ENCODE results near the gene ATP2B1. TPM values are rescaled to one million over a fixed set of nuclear protein-coding genes. Genes with fewer than 3 reads are reported as not detected.

The ATP2B1 gene
- total and polyA plus RNA-seq, 2 donors (not counting 3 experiments of a cell fraction or from before 2014, with no cell fraction given): 6.4 to 28.0 TPM

DNA sequence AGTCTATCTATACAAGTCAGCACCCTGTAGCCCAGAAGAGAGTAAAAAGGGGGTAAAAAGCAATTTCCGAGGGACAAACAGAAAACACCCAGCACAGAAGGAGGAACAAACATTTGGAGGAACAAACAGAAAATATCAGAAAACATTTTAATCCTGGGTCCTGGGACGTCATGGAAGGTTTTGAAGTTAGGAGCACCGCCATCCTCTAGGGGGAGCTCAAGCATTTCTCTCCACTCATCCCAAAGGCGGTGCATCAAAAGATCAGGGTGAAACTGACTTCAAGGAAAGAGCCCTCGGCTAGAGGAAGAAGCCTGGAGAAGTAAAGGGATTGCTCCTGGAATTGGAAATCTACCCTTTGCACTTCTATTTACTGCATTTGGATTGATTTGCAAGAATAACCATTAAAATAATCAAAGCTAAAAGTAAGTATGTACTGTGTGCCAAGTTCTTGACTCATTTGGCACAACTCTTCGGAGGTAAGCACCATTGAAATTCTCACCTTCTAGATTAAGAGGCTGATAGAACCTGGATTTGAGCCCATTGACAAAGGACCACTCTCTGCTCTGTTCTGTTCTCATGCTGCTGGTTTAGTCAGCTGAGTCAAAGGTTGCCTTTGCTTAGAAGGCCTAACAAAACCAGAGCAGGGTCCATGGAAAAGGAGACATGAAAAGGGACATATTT is 165.6 kb downstream of the ATP2B1 start:
- TF ChIP-seq, protein P1, sequence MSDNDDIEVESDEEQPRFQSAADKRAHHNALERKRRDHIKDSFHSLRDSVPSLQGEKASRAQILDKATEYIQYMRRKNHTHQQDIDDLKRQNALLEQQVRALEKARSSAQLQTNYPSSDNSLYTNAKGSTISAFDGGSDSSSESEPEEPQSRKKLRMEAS (IDR thresholded peaks at IDR 0.05; ENCODE audit: insufficient read depth, insufficient read length): no peak
- TF ChIP-seq, protein P2, sequence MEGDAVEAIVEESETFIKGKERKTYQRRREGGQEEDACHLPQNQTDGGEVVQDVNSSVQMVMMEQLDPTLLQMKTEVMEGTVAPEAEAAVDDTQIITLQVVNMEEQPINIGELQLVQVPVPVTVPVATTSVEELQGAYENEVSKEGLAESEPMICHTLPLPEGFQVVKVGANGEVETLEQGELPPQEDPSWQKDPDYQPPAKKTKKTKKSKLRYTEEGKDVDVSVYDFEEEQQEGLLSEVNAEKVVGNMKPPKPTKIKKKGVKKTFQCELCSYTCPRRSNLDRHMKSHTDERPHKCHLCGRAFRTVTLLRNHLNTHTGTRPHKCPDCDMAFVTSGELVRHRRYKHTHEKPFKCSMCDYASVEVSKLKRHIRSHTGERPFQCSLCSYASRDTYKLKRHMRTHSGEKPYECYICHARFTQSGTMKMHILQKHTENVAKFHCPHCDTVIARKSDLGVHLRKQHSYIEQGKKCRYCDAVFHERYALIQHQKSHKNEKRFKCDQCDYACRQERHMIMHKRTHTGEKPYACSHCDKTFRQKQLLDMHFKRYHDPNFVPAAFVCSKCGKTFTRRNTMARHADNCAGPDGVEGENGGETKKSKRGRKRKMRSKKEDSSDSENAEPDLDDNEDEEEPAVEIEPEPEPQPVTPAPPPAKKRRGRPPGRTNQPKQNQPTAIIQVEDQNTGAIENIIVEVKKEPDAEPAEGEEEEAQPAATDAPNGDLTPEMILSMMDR (IDR thresholded peaks at IDR 0.05; ENCODE audit: extremely low read depth in 1 of 2, insufficient read depth in 1 of 2, low read depth in 1 of 2, low read length in 2 of 2): peak; percentile 80 to 82
- ChIA-PET POLR2A (no interaction called here), CTCF (interaction anchor here (0.6 to 3.2 kb wide), 40 partner anchors 9 to 1418 kb away, joined by 3 to 55 read pairs (median 3); partner anchors contain the start of genes ATP2B1 and POC1B)
- no peaks in the 10 kb centered on the region for H3K9me3 ChIP-seq (replicated peaks; ENCODE audit: control insufficient read depth, insufficient read depth, low read length)
- H3K4me3 ChIP-seq (replicated peaks in 1 of 3; ENCODE audit: insufficient read depth in 1 of 3, low read depth in 1 of 3, low read length in 3 of 3): no peak overlapping the region
- dilution Hi-C loops (cut with MboI; ENCODE audit: extremely low pct_ligation_motif_present, low sequenced_read_pairs): no loop called here
- H3K79me2 ChIP-seq (ENCODE audit: control insufficient read depth, insufficient read depth, low read length): no peaks in the 10 kb centered on the region
- no peak overlapping the region for H3K27ac ChIP-seq (ENCODE audit: insufficient read depth, low read depth, low read length)
- no peaks in the 10 kb centered on the region for H3K36me3 ChIP-seq (ENCODE audit: control insufficient read depth in 2 of 2, extremely low read depth in 1 of 2, insufficient read depth in 2 of 2, low read length in 2 of 2)
- BruUV-seq (replicated peaks): no TSS peak
- peak; percentile 79 for FAIRE-seq
- H3K9ac ChIP-seq (replicated peaks; ENCODE audit: extremely low read depth, insufficient read depth, low read length): no peak overlapping the region
- H4K20me1 ChIP-seq (replicated peaks; ENCODE audit: control insufficient read depth, extremely low read depth, insufficient read depth, low read length): no peaks in the 10 kb centered on the region
- no peak overlapping the region for H3K4me2 ChIP-seq (ENCODE audit: insufficient read depth, low read length)
- H2AFZ ChIP-seq (ENCODE audit: low read depth, low read length): no peak overlapping the region
- H3K27me3 ChIP-seq (ENCODE audit: control insufficient read depth in 2 of 2, insufficient read depth in 2 of 2, low read length in 2 of 2): no peaks in the 10 kb centered on the region
- peaks cover 20% of the 10 kb centered on the region for H3K4me1 ChIP-seq (ENCODE audit: control insufficient read depth, extremely low read depth, insufficient read depth, low read length)
- intact Hi-C loops (cut with micrococcal nuclease): loop anchor here (1.0 to 10.0 kb wide), 13 partner anchors 166 to 1416 kb away; no protein-coding TSS in a partner anchor
- DNase-seq (ENCODE audit: low read depth, low spot score): peak; percentile 79
- no peaks in the 10 kb centered on the region for H3K9me1 ChIP-seq (replicated peaks; ENCODE audit: control insufficient read depth, extremely low read depth, insufficient read depth, low read length)

DNA sequence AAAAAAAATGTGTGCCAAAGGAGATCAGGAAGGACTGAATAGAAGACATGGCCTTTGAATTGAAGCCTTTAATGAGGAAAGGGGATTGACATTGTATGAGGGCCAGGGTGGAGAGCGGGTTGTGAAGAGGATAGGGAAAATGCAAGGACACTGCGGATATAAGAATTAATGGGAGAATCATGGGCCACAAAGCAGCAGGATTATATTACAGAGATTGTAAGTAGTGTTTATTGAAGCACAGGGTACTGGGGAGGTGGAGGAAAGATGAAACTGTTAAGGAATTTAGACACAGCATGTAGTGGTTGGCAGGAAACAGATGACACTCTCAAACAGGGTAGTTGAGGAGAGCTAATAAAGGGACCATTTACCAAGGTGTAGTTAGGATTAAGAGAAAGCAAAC is 166.4 kb downstream of the ATP2B1 start:
- TF ChIP-seq, protein P1 (IDR thresholded peaks at IDR 0.05; ENCODE audit: insufficient read depth, insufficient read length): no peak
- no peak for TF ChIP-seq GATA2 (IDR thresholded peaks at IDR 0.05; ENCODE audit: insufficient read depth, insufficient read length, low read depth, low read length)
- TF ChIP-seq EZH2 (IDR thresholded peaks at IDR 0.05; ENCODE audit: borderline replicate concordance, low read depth, low read length, severe bottlenecking): no peak
- TF ChIP-seq, protein P2 (IDR thresholded peaks at IDR 0.05; ENCODE audit: extremely low read depth in 1 of 2, insufficient read depth in 1 of 2, low read depth in 1 of 2, low read length in 2 of 2): no peak
- TF ChIP-seq FOS (IDR thresholded peaks at IDR 0.05; ENCODE audit: borderline replicate concordance, insufficient read depth, low read length): no peak
- no peak for TF ChIP-seq POLR2A (IDR thresholded peaks at IDR 0.05; ENCODE audit: low read depth, low read length)
- no peak for TF ChIP-seq JUN (IDR thresholded peaks at IDR 0.05; ENCODE audit: borderline replicate concordance, insufficient read depth, insufficient read length, low read depth)
- TF ChIP-seq MYC (IDR thresholded peaks at IDR 0.05; ENCODE audit: low read depth, low read length): no peak
- no peak for TF ChIP-seq POLR2AphosphoS5 (IDR thresholded peaks at IDR 0.05; ENCODE audit: insufficient read depth, low read depth, low read length)
- Histone ChIP-seq H3K4me3 (replicated peaks in 1 of 3; ENCODE audit: insufficient read depth in 1 of 3, low read depth in 1 of 3, low read length in 3 of 3) (no peak overlapping the region), H3K36me3 (ENCODE audit: control insufficient read depth in 2 of 2, extremely low read depth in 1 of 2, insufficient read depth in 2 of 2, low read length in 2 of 2) (no peaks in the 10 kb centered on the region), H3K9ac (replicated peaks; ENCODE audit: extremely low read depth, insufficient read depth, low read length) (no peak overlapping the region), H3K9me1 (replicated peaks; ENCODE audit: control insufficient read depth, extremely low read depth, insufficient read depth, low read length) (no peaks in the 10 kb centered on the region), H3K9me3 (replicated peaks; ENCODE audit: control insufficient read depth, insufficient read depth, low read length) (no peaks in the 10 kb centered on the region), H3K4me1 (ENCODE audit: control insufficient read depth, extremely low read depth, insufficient read depth, low read length) (peaks cover 20% of the 10 kb centered on the region), H3K27me3 (ENCODE audit: control insufficient read depth in 2 of 2, insufficient read depth in 2 of 2, low read length in 2 of 2) (no peaks in the 10 kb centered on the region), H3K4me2 (ENCODE audit: insufficient read depth, low read length) (no peak overlapping the region), H3K79me2 (ENCODE audit: control insufficient read depth, insufficient read depth, low read length) (no peaks in the 10 kb centered on the region), H3K27ac (ENCODE audit: insufficient read depth, low read depth, low read length) (no peak overlapping the region), H2AFZ (ENCODE audit: low read depth, low read length) (no peak overlapping the region), H4K20me1 (replicated peaks; ENCODE audit: control insufficient read depth, extremely low read depth, insufficient read depth, low read length) (no peaks in the 10 kb centered on the region)
- dilution Hi-C loops (cut with MboI; ENCODE audit: extremely low pct_ligation_motif_present, low sequenced_read_pairs): no loop called here
- BruUV-seq (replicated peaks): no TSS peak
- DNase-seq (ENCODE audit: low read depth, low spot score) (no peak), FAIRE-seq (no peak)
- intact Hi-C loops (cut with micrococcal nuclease): loop anchor here (2.0 to 10.0 kb wide), 6 partner anchors 320 to 1367 kb away; no protein-coding TSS in a partner anchor
- ChIA-PET CTCF (interaction anchor here (0.6 to 3.2 kb wide), 32 partner anchors 11 to 1419 kb away, joined by 3 to 55 read pairs (median 3); partner anchors contain the start of genes ATP2B1 and POC1B), POLR2A (no interaction called here)

Data from endothelial cell of umbilical vein (primary cell).